OCI-LY1 (cell line): ENCODE measurements around the gene LRRC28.

Source experiments
- EZH2 ChIP-seq: fragments of 200-600 bp; sonication (generic), shearing (Covaris generic); IDR thresholded peaks from 2 replicates; pipeline ENCODE4 v1.8.0; 2017; ENCODE audit warnings: borderline replicate concordance, mixed run types, mild to moderate bottlenecking, antibody characterized with exemption, low read length, moderate library complexity, mixed read lengths
- TF ChIP-seq, protein P1 (sequence below): fragments of 200-600 bp; sonication (generic), shearing (Covaris generic); IDR thresholded peaks from 2 replicates; pipeline ENCODE4 v1.5.1; 2017; ENCODE audit warnings: mild to moderate bottlenecking, antibody characterized with exemption, low read length, moderate library complexity, mixed read lengths

DNA sequence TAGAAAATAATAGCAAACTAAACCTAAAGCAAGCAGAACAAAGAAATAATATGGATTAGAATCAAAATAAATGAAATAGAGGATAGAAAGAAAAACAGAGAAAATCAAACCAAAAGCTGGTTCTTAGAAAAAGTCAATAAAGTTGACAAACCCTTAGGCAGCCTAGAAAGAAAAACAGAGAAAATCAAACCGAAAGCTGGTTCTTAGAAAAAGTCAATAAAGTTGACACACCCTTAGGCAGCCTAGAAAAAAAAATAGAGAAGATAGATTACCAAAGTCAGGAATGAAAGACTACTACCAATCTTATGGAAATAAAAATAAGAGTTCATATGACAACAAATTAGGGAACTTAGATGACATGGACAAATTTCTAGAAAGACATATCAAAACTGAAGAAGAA lies 142.4 kb downstream of the LRRC28 start:
- TF ChIP-seq, protein P1, sequence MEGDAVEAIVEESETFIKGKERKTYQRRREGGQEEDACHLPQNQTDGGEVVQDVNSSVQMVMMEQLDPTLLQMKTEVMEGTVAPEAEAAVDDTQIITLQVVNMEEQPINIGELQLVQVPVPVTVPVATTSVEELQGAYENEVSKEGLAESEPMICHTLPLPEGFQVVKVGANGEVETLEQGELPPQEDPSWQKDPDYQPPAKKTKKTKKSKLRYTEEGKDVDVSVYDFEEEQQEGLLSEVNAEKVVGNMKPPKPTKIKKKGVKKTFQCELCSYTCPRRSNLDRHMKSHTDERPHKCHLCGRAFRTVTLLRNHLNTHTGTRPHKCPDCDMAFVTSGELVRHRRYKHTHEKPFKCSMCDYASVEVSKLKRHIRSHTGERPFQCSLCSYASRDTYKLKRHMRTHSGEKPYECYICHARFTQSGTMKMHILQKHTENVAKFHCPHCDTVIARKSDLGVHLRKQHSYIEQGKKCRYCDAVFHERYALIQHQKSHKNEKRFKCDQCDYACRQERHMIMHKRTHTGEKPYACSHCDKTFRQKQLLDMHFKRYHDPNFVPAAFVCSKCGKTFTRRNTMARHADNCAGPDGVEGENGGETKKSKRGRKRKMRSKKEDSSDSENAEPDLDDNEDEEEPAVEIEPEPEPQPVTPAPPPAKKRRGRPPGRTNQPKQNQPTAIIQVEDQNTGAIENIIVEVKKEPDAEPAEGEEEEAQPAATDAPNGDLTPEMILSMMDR, result no peak
- no peak for TF ChIP-seq EZH2
